OCI-LY7 (cell line): ENCODE results near the gene JPH2.

ENCODE experiments used
- CTCF ChIP-seq: fragments of 200-600 bp; sonication (generic); conservative IDR thresholded peaks from 2 replicates; pipeline ENCODE4 v1.5.1; 2014; ENCODE audit warnings: mild to moderate bottlenecking, antibody characterized with exemption, low read length, moderate library complexity, mixed read lengths
- EZH2phosphoT487 ChIP-seq: fragments of 200-600 bp; sonication (generic); IDR thresholded peaks from 2 replicates; pipeline ENCODE4 v1.6.1; 2018; ENCODE audit warnings: low read depth, borderline replicate concordance, mild to moderate bottlenecking, mixed run types, antibody characterized with exemption, low read length, moderate library complexity, mixed read lengths

GRCh38 chr20:44118185-44119033, 68.6 kb downstream of the JPH2 start:
- TF ChIP-seq CTCF, result no peak
- no peak for TF ChIP-seq EZH2phosphoT487
